GM23338 (cell line): Measurements from ENCODE around the gene LMNTD2. TPM values are rescaled to one million over a fixed set of nuclear protein-coding genes. Genes with fewer than 3 reads are reported as not detected.

Experiments used
- ATAC-seq: fragments of 200-7000 bp; cut with Tn5 transposase; 3 replicates; pipeline ENCODE4 v1.9.1; 2020
- DNase-seq: peaks from one replicate; pipeline ENCODE4 v3.0.0-alpha.2; 2015; ENCODE audit warnings: low spot score
- H2AFZ ChIP-seq: fragments of 200-600 bp; sonication (generic); 2 replicates; pipeline ENCODE4 v1.8.0; 2016; ENCODE audit warnings: antibody characterized with exemption, mild to moderate bottlenecking, moderate library complexity
- H3F3A ChIP-seq: fragments of 200-600 bp; sonication (generic); replicated peaks from 2 replicates; pipeline ENCODE4 v1.8.0; 2017; ENCODE audit warnings: antibody characterized with exemption, mixed run types, low read depth
- H3K27ac ChIP-seq: fragments of 200-600 bp; sonication (generic); 2 replicates; pipeline ENCODE4 v1.6.1; 2016; ENCODE audit warnings: low read depth
- H3K27me3 ChIP-seq: fragments of 200-600 bp; sonication (generic); 2 replicates; pipeline ENCODE4 v1.8.0; 2016; ENCODE audit warnings: mild to moderate bottlenecking, mixed run types, moderate library complexity; ENCODE audit not compliant: insufficient read depth
- H3K36me3 ChIP-seq: fragments of 200-600 bp; sonication (generic); 2 replicates; pipeline ENCODE4 v1.8.0; 2016; ENCODE audit warnings: mild to moderate bottlenecking; ENCODE audit not compliant: insufficient read depth
- H3K4me1 ChIP-seq: fragments of 200-600 bp; sonication (generic); 2 replicates; pipeline ENCODE4 v1.8.0; 2016; ENCODE audit warnings: mild to moderate bottlenecking, moderate library complexity; ENCODE audit not compliant: insufficient read depth
- H3K4me2 ChIP-seq: fragments of 200-600 bp; sonication (generic); 2 replicates; pipeline ENCODE4 v1.7.1; 2017; ENCODE audit warnings: mixed run types
- H3K4me3 ChIP-seq: fragments of 200-600 bp; sonication (generic); 2 replicates; pipeline ENCODE4 v1.6.1; 2016; ENCODE audit warnings: mixed run types
- H3K79me2 ChIP-seq: fragments of 200-600 bp; sonication (generic); replicated peaks from 2 replicates; pipeline ENCODE4 v1.8.0; 2017; ENCODE audit warnings: mild to moderate bottlenecking; ENCODE audit not compliant: insufficient read depth
- H3K9me2 ChIP-seq: fragments of 200-600 bp; sonication (generic); 2 replicates; pipeline ENCODE4 v1.8.0; 2017; ENCODE audit not compliant: insufficient read depth
- H4K20me1 ChIP-seq: fragments of 200-600 bp; sonication (generic); replicated peaks from 2 replicates; pipeline ENCODE4 v1.8.0; 2017; ENCODE audit warnings: mild to moderate bottlenecking; ENCODE audit not compliant: insufficient read depth
- H3K27ac Mint-ChIP-seq: 2 replicates; pipeline ENCODE4 v1.8.0; 2020; ENCODE audit warnings: inconsistent platforms, mild to moderate bottlenecking, moderate library complexity, mixed read lengths
- H3K27me3 Mint-ChIP-seq: 3 replicates; pipeline ENCODE4 v1.8.0; 2022; ENCODE audit warnings: low read depth, mild to moderate bottlenecking, moderate library complexity, mixed read lengths, inconsistent platforms; ENCODE audit not compliant: insufficient read depth, poor library complexity
- H3K36me3 Mint-ChIP-seq: 3 replicates; pipeline ENCODE4 v1.8.0; 2021; ENCODE audit warnings: low read depth, mild to moderate bottlenecking, inconsistent platforms, moderate library complexity, mixed read lengths
- H3K4me1 Mint-ChIP-seq: 3 replicates; pipeline ENCODE4 v1.8.0; 2020; ENCODE audit warnings: mild to moderate bottlenecking, inconsistent platforms, mixed read lengths
- H3K4me3 Mint-ChIP-seq: 3 replicates; pipeline ENCODE4 v1.8.0; 2021; ENCODE audit warnings: moderate library complexity, mild to moderate bottlenecking, inconsistent platforms, mixed read lengths
- H3K9me3 Mint-ChIP-seq: 3 replicates; pipeline ENCODE4 v1.8.0; 2020; ENCODE audit warnings: moderate library complexity, mild to moderate bottlenecking, inconsistent platforms, mixed read lengths
- CTCF ChIP-seq, 2 experiments: fragments of 200-600 bp in 1 of 2; sonication (generic) in 1 of 2; conservative IDR thresholded peaks; 2 replicates each; pipeline versions ENCODE4 v1.5.1 to v1.6.1; 2016 to 2017; ENCODE audit warnings: antibody characterized with exemption in 2 of 2, low read depth in 2 of 2, mild to moderate bottlenecking in 2 of 2, moderate library complexity in 1 of 2
- ETS1 ChIP-seq: IDR thresholded peaks from 2 replicates; pipeline ENCODE4 v1.6.1; 2016; ENCODE audit warnings: antibody characterized with exemption
- EZH2 ChIP-seq: fragments of 200-600 bp; sonication (generic); IDR thresholded peaks from one replicate; pipeline ENCODE4 v1.8.0; 2017; ENCODE audit warnings: antibody characterized with exemption, mild to moderate bottlenecking, low read depth; ENCODE audit not compliant: unreplicated experiment
- JUNB ChIP-seq: IDR thresholded peaks from one replicate; pipeline ENCODE4 v1.6.1; 2016; ENCODE audit warnings: antibody characterized with exemption; ENCODE audit not compliant: unreplicated experiment
- NANOG ChIP-seq: IDR thresholded peaks from 2 replicates; pipeline ENCODE4 v1.6.1; 2016; ENCODE audit warnings: antibody characterized with exemption, borderline replicate concordance
- STAT1 ChIP-seq: IDR thresholded peaks from one replicate; pipeline ENCODE4 v1.6.1; 2016; ENCODE audit warnings: antibody characterized with exemption; ENCODE audit not compliant: unreplicated experiment
- ZNF114 ChIP-seq: fragments of 250-450 bp; sonication (Bioruptor Pico); IDR thresholded peaks from 2 replicates; pipeline ENCODE4 v1.5.0; 2020; ENCODE audit warnings: mild to moderate bottlenecking, moderate library complexity
- ZNF331 ChIP-seq: fragments of 250-450 bp; sonication (Bioruptor Pico); IDR thresholded peaks from 2 replicates; pipeline ENCODE4 v1.5.0; 2020; ENCODE audit warnings: low read depth, mild to moderate bottlenecking, moderate library complexity
- polyA plus RNA-seq: library from polyadenylated mRNA; unstranded; fragments of >200 nt; fragmentation: Nextera tagmentation; extraction: Ambion mirVana; gene quantifications from 2 replicates; pipeline ENCODE4 v1.2.1, GENCODE V29; 2016
- total RNA-seq: library from RNA; depleted of rRNA; stranded (reverse); fragments of >200 nt; shearing (Covaris generic); gene quantifications from 2 replicates; pipeline ENCODE4 v1.2.3, GENCODE V29; 2014
- TF ChIP-seq, protein P1 (sequence below): fragments of 250-450 bp; sonication (Bioruptor Pico); IDR thresholded peaks from 2 replicates; pipeline ENCODE4 v1.5.0; 2020; ENCODE audit warnings: mild to moderate bottlenecking, moderate library complexity

The LMNTD2 gene
- total and polyA plus RNA-seq, 2 experiments from 2014 or later = 1.3 to 2.1 TPM

DNA sequence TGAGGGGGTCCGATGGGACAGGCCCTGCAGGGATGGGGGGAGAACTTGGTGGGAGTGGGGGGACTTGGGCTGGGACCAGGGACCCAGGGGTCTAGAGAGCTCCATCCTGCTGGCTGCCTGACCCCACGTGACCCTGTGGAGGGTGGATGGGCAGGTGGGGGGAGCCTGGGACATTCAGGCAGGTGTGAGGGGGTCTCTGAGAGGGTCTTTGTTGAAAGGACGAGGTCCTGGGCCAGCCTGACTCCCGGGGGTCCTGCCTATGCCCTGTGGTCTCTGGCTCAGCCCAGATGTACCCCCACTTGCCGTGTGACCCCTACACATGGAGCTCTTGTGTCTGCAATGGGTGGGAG, 15.7 kb downstream of the LMNTD2 start:
- no peak for TF ChIP-seq STAT1
- TF ChIP-seq ZNF114 (CRISPR knock-in tag) = no peak
- TF ChIP-seq NANOG = no peak
- no peak for TF ChIP-seq CTCF (conservative IDR thresholded peaks at IDR 0.05; ENCODE audit: low read depth in 2 of 2)
- TF ChIP-seq, protein P1, sequence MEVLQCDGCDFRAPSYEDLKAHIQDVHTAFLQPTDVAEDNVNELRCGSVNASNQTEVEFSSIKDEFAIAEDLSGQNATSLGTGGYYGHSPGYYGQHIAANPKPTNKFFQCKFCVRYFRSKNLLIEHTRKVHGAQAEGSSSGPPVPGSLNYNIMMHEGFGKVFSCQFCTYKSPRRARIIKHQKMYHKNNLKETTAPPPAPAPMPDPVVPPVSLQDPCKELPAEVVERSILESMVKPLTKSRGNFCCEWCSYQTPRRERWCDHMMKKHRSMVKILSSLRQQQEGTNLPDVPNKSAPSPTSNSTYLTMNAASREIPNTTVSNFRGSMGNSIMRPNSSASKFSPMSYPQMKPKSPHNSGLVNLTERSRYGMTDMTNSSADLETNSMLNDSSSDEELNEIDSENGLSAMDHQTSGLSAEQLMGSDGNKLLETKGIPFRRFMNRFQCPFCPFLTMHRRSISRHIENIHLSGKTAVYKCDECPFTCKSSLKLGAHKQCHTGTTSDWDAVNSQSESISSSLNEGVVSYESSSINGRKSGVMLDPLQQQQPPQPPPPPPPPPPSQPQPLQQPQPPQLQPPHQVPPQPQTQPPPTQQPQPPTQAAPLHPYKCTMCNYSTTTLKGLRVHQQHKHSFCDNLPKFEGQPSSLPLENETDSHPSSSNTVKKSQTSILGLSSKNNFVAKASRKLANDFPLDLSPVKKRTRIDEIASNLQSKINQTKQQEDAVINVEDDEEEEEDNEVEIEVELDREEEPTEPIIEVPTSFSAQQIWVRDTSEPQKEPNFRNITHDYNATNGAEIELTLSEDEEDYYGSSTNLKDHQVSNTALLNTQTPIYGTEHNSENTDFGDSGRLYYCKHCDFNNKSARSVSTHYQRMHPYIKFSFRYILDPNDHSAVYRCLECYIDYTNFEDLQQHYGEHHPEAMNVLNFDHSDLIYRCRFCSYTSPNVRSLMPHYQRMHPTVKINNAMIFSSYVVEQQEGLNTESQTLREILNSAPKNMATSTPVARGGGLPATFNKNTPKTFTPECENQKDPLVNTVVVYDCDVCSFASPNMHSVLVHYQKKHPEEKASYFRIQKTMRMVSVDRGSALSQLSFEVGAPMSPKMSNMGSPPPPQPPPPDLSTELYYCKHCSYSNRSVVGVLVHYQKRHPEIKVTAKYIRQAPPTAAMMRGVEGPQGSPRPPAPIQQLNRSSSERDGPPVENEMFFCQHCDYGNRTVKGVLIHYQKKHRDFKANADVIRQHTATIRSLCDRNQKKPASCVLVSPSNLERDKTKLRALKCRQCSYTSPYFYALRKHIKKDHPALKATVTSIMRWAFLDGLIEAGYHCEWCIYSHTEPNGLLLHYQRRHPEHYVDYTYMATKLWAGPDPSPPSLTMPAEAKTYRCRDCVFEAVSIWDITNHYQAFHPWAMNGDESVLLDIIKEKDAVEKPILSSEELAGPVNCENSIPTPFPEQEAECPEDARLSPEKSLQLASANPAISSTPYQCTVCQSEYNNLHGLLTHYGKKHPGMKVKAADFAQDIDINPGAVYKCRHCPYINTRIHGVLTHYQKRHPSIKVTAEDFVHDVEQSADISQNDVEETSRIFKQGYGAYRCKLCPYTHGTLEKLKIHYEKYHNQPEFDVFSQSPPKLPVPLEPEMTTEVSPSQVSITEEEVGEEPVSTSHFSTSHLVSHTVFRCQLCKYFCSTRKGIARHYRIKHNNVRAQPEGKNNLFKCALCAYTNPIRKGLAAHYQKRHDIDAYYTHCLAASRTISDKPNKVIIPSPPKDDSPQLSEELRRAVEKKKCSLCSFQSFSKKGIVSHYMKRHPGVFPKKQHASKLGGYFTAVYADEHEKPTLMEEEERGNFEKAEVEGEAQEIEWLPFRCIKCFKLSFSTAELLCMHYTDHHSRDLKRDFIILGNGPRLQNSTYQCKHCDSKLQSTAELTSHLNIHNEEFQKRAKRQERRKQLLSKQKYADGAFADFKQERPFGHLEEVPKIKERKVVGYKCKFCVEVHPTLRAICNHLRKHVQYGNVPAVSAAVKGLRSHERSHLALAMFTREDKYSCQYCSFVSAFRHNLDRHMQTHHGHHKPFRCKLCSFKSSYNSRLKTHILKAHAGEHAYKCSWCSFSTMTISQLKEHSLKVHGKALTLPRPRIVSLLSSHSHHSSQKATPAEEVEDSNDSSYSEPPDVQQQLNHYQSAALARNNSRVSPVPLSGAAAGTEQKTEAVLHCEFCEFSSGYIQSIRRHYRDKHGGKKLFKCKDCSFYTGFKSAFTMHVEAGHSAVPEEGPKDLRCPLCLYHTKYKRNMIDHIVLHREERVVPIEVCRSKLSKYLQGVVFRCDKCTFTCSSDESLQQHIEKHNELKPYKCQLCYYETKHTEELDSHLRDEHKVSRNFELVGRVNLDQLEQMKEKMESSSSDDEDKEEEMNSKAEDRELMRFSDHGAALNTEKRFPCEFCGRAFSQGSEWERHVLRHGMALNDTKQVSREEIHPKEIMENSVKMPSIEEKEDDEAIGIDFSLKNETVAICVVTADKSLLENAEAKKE (CRISPR knock-in tag) = no peak
- no peak for TF ChIP-seq ZNF331 (CRISPR knock-in tag)
- no peak for TF ChIP-seq ETS1
- TF ChIP-seq JUNB = no peak
- no peak for TF ChIP-seq EZH2
- Histone ChIP-seq H3K9me2 (no peaks in the 10 kb centered on the region), H4K20me1 (no peaks in the 10 kb centered on the region), H3K27ac (no peak overlapping the region), H3K27me3 (no peaks in the 10 kb centered on the region), H3K79me2 (no peaks in the 10 kb centered on the region), H3F3A (no peaks in the 10 kb centered on the region), H3K36me3 (no peaks in the 10 kb centered on the region), H3K4me2 (no peak overlapping the region), H3K4me3 (no peak overlapping the region), H2AFZ (no peak overlapping the region), H3K4me1 (no peaks in the 10 kb centered on the region)
- Mint-ChIP-seq H3K36me3 (peaks cover 3% of the 10 kb centered on the region; the same call in 2 of the 3 replicates), H3K27ac (no peak overlapping the region), H3K4me3 (no peak overlapping the region), H3K9me3 (no peaks in the 10 kb centered on the region), H3K27me3 (peaks cover 12% of the 10 kb centered on the region), H3K4me1 (no peaks in the 10 kb centered on the region; the same call in 2 of the 3 replicates)
- ATAC-seq (no peak), DNase-seq (no peak)
